ENCODE measurements around the gene DHDDS.
"Not testable (repeated sequence)": the region's sequence is repeated elsewhere in the genome, so short reads cannot be mapped to it uniquely, and the experiment has no call there.

Gene DHDDS, protein sequence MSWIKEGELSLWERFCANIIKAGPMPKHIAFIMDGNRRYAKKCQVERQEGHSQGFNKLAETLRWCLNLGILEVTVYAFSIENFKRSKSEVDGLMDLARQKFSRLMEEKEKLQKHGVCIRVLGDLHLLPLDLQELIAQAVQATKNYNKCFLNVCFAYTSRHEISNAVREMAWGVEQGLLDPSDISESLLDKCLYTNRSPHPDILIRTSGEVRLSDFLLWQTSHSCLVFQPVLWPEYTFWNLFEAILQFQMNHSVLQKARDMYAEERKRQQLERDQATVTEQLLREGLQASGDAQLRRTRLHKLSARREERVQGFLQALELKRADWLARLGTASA

DNA sequence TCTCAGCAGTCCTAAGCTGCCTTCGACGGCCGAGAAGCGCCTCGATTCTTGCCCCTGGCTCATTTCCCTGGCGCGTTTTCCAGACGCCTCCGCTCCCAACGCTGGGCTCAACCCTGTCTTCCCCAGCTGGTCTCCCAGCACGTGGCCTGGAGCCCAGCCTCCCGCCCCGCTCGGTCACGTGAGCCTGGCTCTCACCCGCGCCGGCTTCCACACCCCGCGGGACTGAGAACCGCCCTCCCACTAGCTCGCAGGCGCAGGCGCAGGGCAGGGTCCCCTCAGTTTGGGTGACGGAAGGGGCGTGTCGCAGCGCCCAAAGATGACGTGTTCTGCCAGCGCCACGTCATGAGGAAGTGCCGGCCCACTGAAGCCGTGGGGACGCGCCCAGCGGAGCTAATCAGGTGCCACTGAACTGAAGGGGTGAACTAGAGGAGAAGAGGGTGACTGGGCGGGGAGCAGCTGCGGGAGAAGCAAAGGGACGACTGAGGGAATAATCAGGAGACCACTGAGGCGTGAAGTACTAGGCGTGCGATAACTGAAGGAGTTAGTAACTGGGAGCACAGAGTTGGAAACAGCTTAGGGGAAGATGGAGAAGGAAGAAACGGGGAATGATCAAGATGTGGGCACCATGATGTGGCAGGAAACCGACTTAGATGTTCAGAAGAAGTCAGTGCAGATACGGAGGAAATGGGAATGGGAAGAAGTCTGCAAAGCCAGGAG is at the start of gene DHDDS:
Gene DHDDS (plus strand): TSS at position 343 of the 717 bp plus-strand sequence. CDS start 625 bp downstream, outside the sequence.
- peak within 1 kb of the TSS; percentile 79 for H3K4me3 ChIP-seq (ENCODE audit: low read depth, low read length)
- TF ChIP-seq, protein P1, sequence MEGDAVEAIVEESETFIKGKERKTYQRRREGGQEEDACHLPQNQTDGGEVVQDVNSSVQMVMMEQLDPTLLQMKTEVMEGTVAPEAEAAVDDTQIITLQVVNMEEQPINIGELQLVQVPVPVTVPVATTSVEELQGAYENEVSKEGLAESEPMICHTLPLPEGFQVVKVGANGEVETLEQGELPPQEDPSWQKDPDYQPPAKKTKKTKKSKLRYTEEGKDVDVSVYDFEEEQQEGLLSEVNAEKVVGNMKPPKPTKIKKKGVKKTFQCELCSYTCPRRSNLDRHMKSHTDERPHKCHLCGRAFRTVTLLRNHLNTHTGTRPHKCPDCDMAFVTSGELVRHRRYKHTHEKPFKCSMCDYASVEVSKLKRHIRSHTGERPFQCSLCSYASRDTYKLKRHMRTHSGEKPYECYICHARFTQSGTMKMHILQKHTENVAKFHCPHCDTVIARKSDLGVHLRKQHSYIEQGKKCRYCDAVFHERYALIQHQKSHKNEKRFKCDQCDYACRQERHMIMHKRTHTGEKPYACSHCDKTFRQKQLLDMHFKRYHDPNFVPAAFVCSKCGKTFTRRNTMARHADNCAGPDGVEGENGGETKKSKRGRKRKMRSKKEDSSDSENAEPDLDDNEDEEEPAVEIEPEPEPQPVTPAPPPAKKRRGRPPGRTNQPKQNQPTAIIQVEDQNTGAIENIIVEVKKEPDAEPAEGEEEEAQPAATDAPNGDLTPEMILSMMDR (IDR thresholded peaks at IDR 0.05; ENCODE audit: low read depth, low read length) = no peak

DNA sequence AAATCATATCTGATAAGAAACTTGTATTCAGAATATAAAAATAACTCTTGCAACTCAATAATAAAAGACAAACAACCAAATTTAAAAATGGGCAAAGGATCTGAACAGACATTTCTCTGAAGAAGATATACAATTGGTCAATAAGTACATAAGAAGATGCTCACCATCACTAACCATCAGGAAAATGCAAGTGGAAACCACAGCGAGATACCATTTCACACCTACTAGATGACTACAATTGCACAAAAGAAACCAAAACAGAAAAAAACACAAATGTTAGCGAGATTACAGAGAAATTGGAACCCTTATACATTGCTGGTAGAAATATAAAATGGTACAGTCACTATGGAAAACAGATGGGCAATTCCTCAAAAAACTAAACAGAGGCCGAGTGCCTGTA is 48.0 kb upstream of the DHDDS start:
- TF ChIP-seq, protein P1 (IDR thresholded peaks at IDR 0.05; ENCODE audit: low read depth, low read length) = no peak
- H3K4me3 ChIP-seq (ENCODE audit: low read depth, low read length) = no peak overlapping the region

DNA sequence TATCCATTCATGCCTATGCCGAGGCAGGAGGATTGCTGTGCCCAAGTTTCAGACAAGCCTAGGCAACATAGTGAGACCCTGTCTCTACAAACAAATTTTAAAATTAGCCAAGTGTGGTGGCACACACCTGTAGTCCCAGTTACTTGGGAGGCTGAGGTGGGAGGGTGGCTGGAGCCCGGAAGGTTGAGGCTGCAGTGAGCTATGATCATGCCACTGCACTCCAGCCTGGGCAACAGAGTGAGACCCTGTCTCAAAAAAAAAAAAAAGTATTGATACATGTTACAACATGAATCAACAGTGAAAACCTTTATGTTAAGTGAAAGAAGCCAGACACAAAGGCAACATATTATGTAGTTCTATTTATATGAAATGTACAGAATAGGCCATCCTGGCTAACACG is 47.1 kb upstream of the DHDDS start:
- H3K4me3 ChIP-seq (ENCODE audit: low read depth, low read length) = not testable (repeated sequence)

DNA sequence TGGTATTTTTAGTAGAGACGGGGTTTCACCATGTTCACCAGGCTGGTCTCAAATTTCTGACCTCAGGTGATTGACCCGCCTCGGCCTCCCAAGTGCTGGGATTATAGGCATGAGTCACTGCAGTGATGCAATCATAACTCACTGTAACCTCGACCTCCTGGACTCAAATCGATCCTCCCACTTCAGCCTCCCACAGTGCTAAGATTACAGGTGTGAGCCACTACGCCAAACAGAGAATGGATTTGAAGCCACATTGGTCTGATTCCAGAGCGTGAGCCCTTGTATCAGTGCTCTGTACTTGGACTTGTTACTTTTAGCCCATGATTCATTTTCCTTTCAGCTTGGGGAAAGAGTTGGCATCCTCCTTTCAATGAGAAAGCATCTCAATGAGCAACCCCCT is 44.7 kb upstream of the DHDDS start:
- TF ChIP-seq, protein P1 (IDR thresholded peaks at IDR 0.05; ENCODE audit: low read depth, low read length) = no peak
- H3K4me3 ChIP-seq (ENCODE audit: low read depth, low read length) = no peak overlapping the region

DNA sequence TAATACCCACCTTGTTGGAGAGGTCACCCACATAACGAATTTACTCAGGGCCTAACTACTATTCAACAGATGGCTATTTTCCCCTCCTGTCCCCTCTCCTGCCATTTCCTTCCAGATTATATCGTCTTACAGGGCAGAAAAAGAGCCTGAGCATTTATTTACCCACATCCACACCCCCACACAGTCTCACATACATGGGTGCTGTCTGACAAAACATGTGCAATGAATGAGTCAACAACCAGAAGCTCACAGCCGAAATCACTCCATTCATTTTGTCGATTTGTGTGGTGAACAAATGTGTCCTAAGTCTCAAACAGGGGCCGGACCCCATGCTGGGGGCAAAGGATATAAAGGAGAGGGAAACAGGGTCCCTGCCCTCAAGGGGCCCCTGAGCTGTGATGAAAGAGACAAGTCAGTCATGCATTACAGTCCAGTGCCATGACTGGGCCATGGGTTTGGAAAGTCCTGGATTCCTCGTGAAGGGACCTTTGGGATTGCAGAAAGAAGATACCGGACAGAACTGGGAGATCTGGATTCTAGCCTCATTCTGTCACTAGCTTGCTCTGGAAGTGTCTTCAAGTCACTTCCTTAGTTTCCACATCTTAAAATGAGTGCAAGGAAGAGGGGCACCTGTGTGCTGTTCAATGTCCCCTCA is 43.2 kb upstream of the DHDDS start:
- TF ChIP-seq, protein P1 (IDR thresholded peaks at IDR 0.05; ENCODE audit: low read depth, low read length) = no peak

DNA sequence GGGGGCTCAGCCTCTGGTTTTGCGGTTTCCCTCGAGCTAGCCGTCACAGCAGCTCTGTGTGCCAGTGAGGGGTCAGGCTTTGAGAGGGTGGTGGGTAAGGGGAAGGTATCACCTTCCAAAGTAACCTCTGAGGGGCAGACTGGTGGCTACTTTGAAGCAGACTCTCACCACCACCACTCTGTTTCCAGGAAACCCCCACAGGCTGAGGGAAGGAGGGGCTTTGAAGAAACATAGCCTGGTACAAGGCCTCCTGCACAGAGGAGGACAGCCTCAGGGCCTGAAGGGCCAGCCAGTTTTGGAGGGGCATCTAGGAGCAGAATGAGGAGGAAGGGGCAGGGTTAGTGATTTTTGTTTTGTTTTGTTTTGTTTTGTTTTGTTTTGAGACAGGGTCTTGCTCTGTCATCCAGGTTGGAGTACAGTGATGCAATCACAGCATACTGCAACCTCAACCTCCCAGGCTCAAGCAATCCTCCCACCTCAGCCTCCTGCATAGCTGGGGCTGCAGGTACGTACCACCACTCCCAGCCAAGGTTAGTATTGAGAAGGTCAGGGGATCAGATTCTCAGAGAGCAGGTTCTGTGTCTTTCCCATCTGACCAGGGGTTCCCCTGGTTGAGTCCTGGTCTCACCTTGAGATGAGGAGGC is 42.4 kb upstream of the DHDDS start:
- no peak overlapping the region for H3K4me3 ChIP-seq (ENCODE audit: low read depth, low read length)
- TF ChIP-seq, protein P1 (IDR thresholded peaks at IDR 0.05; ENCODE audit: low read depth, low read length) = no peak

More for the DNA sequence above, 43.2 kb upstream of the DHDDS start:
- H3K4me3 ChIP-seq (ENCODE audit: low read depth, low read length) = no peak overlapping the region

DNA sequence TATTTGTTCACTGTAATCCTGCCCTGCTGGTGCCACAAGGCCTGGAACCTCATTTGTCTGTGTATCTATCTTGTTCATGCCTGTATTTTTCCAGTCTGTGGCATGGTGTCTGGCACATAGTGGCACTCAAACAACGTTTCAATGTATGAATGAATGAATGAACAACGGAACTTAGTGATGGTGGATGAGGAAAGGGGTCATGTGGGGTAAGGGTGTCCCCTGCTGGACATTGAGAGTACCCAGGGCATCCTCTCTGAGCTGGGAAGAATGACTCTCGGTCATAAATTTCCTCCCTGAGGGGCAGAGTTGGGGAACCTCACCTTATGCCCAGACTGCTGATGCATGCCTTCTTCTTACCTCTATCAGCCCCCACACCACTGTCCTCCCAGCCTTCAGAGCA is 40.7 kb upstream of the DHDDS start:
- TF ChIP-seq, protein P1 (IDR thresholded peaks at IDR 0.05; ENCODE audit: low read depth, low read length) = peak; percentile 96
- H3K4me3 ChIP-seq (ENCODE audit: low read depth, low read length) = no peak overlapping the region
